HepG2 (cell line): ENCODE results near the gene HOXD9.

Experiments
- CTCF ChIP-seq: sonication (generic); formaldehyde crosslinking; IDR thresholded peaks from 2 replicates; pipeline ENCODE4 v1.5.0; 2020; ENCODE audit warnings: mild to moderate bottlenecking, missing genetic modification reagents, moderate library complexity
- DMTF1 ChIP-seq: sonication (generic); formaldehyde crosslinking; IDR thresholded peaks from 2 replicates; pipeline ENCODE4 v1.4.0; 2020; ENCODE audit warnings: mild to moderate bottlenecking, missing genetic modification reagents
- JUNB ChIP-seq: sonication (generic); formaldehyde crosslinking; IDR thresholded peaks from 2 replicates; pipeline ENCODE4 v1.8.0; 2022; ENCODE audit warnings: missing genetic modification reagents, mild to moderate bottlenecking, borderline replicate concordance
- MAZ ChIP-seq, 2 experiments: sonication (generic) in 1 of 2; formaldehyde crosslinking in 1 of 2; IDR thresholded peaks; 2 replicates each; pipeline versions ENCODE4 v1.5.0 to v1.6.1; 2012 to 2020; ENCODE audit warnings: low read depth in 2 of 2, mild to moderate bottlenecking in 2 of 2, borderline replicate concordance in 1 of 2, improper control_type of control experiment in 1 of 2, low read length in 1 of 2, missing genetic modification reagents in 1 of 2, moderate library complexity in 1 of 2
- POLR2A ChIP-seq, 2 experiments: IDR thresholded peaks; 2 replicates each; pipeline ENCODE4 v1.6.1; 2011; ENCODE audit warnings: low read depth in 2 of 2, low read length in 2 of 2, mild to moderate bottlenecking in 1 of 2, moderate library complexity in 1 of 2; ENCODE audit not compliant: insufficient read depth in 1 of 2
- RFX5 ChIP-seq: IDR thresholded peaks from 2 replicates; pipeline ENCODE4 v1.6.1; 2011; ENCODE audit warnings: low read depth, low read length, improper control_type of control experiment
- SALL2 ChIP-seq: sonication (generic); formaldehyde crosslinking; IDR thresholded peaks from 2 replicates; pipeline ENCODE4 v1.8.1; 2023; ENCODE audit warnings: mild to moderate bottlenecking, missing genetic modification reagents, inconsistent platforms
- ZBTB40 ChIP-seq, 2 experiments: fragments of 450-650 bp in 1 of 2; sonication (generic) in 1 of 2; formaldehyde crosslinking in 1 of 2; IDR thresholded peaks; 2 replicates each; pipeline versions ENCODE4 v1.6.1 to v1.8.0; 2016 to 2022; ENCODE audit warnings: antibody characterized with exemption in 1 of 2, mild to moderate bottlenecking in 1 of 2, missing genetic modification reagents in 1 of 2
- ZFP82 ChIP-seq: sonication (generic); formaldehyde crosslinking; IDR thresholded peaks from 2 replicates; pipeline ENCODE4 v1.5.1; 2020; ENCODE audit warnings: mild to moderate bottlenecking, missing genetic modification reagents, borderline replicate concordance
- ZNF24 ChIP-seq: fragments of 450-650 bp; IDR thresholded peaks from 2 replicates; pipeline ENCODE4 v1.6.1; 2017; ENCODE audit warnings: antibody characterized with exemption, mild to moderate bottlenecking
- ZNF530 ChIP-seq: sonication (generic); formaldehyde crosslinking; IDR thresholded peaks from 2 replicates; pipeline ENCODE4 v1.5.0; 2020; ENCODE audit warnings: low read depth, mild to moderate bottlenecking, missing genetic modification reagents
- ZNF788 ChIP-seq: sonication (generic); formaldehyde crosslinking; IDR thresholded peaks from 2 replicates; pipeline ENCODE4 v1.5.0; 2020; ENCODE audit warnings: mild to moderate bottlenecking, missing genetic modification reagents, borderline replicate concordance

- TF ChIP-seq ZNF788 (CRISPR knock-in tag): no peak
- peak; percentile 95 for TF ChIP-seq CTCF (CRISPR knock-in tag)
- TF ChIP-seq RFX5: no peak
- no peak for TF ChIP-seq ZNF24
- no peak for TF ChIP-seq POLR2A (IDR thresholded peaks at IDR 0.05; ENCODE audit: insufficient read depth in 1 of 2, low read depth in 2 of 2, low read length in 2 of 2)
- 0 out of 2 replicates have a peak, but pooled peaks have one; percentile 23 for TF ChIP-seq JUNB (CRISPR knock-in tag)
- TF ChIP-seq ZFP82 (CRISPR knock-in tag): no peak
- no peak for TF ChIP-seq ZNF530 (CRISPR knock-in tag)
- no peak for TF ChIP-seq SALL2 (CRISPR knock-in tag)
- TF ChIP-seq MAZ (IDR thresholded peaks at IDR 0.05; ENCODE audit: borderline replicate concordance, low read depth, low read length): no peak
- no peak for TF ChIP-seq MAZ (CRISPR knock-in tag; IDR thresholded peaks at IDR 0.05; ENCODE audit: low read depth)
- no peak for TF ChIP-seq ZBTB40 (IDR thresholded peaks at IDR 0.05)
- TF ChIP-seq ZBTB40 (CRISPR knock-in tag; IDR thresholded peaks at IDR 0.05): no peak
- TF ChIP-seq DMTF1 (CRISPR knock-in tag): no peak
Measured at GRCh38 chr2:176085861-176086771, 36.4 kb upstream of the HOXD9 start.
